Panc1 (cell line): Measurements from ENCODE around the gene NDUFS6. TPM values are rescaled to one million over a fixed set of nuclear protein-coding genes. Genes with fewer than 3 reads are reported as not detected.

Source experiments
- ATAC-seq: fragments of 200-7000 bp; cut with Tn5 transposase; 2 replicates; pipeline ENCODE4 v1.9.1; 2020; ENCODE audit warnings: mild to moderate bottlenecking, moderate library complexity
- BruUV-seq: library from RNA; stranded (reverse); fragments of 400-500 nt; replicated peaks from 2 replicates; lab custom pipeline; 2021; lab: Mats Ljungman, UMichigan
- CTCF ChIA-PET: fragments of 300-600 bp; sonication (Branson Sonifier 250); formaldehyde crosslinking; loops from one replicate; lab custom pipeline; 2022; ENCODE audit warnings: antibody characterized with exemption; lab: Charles Lee
- POLR2A ChIA-PET: fragments of 300-600 bp; sonication (Branson Sonifier 250); formaldehyde crosslinking; loops from one replicate; lab custom pipeline; 2022; ENCODE audit warnings: antibody characterized with exemption; lab: Charles Lee
- DNase-seq: peaks from one replicate; pipeline ENCODE4 v3.0.0-alpha.2; 2010; ENCODE audit warnings: low read depth, low spot score
- H3K27ac ChIP-seq: 2 replicates; pipeline ENCODE4 v1.5.1; 2011; ENCODE audit warnings: mild to moderate bottlenecking, low read length, inconsistent platforms
- H3K27me3 ChIP-seq: fragments of 200-500 bp; sonication (Bioruptor generic); 2 replicates; pipeline ENCODE4 v1.6.0; 2014; ENCODE audit warnings: low read length, inconsistent platforms; ENCODE audit not compliant: control insufficient read depth, insufficient read depth
- H3K36me3 ChIP-seq: fragments of 200-500 bp; sonication (Bioruptor generic); 2 replicates; pipeline ENCODE4 v1.5.1; 2014; ENCODE audit warnings: inconsistent platforms, mild to moderate bottlenecking, low read length, moderate library complexity; ENCODE audit not compliant: control insufficient read depth, insufficient read depth
- H3K4me1 ChIP-seq: 2 replicates; pipeline ENCODE4 v1.5.1; 2011; ENCODE audit warnings: inconsistent platforms, mild to moderate bottlenecking, low read length, moderate library complexity; ENCODE audit not compliant: control insufficient read depth, insufficient read depth
- H3K4me3 ChIP-seq, 2 experiments: 2 replicates each; pipeline ENCODE4 v1.5.1; 2011 to 2012; ENCODE audit warnings: low read depth in 2 of 2, low read length in 2 of 2, mild to moderate bottlenecking in 2 of 2, inconsistent platforms in 1 of 2, moderate library complexity in 1 of 2
- H3K9me3 ChIP-seq: fragments of 200-500 bp; sonication (Bioruptor generic); 2 replicates; pipeline ENCODE4 v1.5.1; 2014; ENCODE audit warnings: low read depth, mild to moderate bottlenecking, inconsistent platforms, low read length, moderate library complexity; ENCODE audit not compliant: control insufficient read depth, insufficient read depth
- CTCF ChIP-seq: fragments of 450-650 bp; IDR thresholded peaks from 2 replicates; pipeline ENCODE4 v1.5.1; 2017; ENCODE audit warnings: mild to moderate bottlenecking
- POLR2AphosphoS5 ChIP-seq: IDR thresholded peaks from 2 replicates; pipeline ENCODE4 v1.6.1; 2012; ENCODE audit warnings: mild to moderate bottlenecking, low read depth, low read length, moderate library complexity
- REST ChIP-seq, 2 experiments: IDR thresholded peaks; 2 replicates each; pipeline ENCODE4 v1.6.1; 2011 to 2012; ENCODE audit warnings: low read depth in 2 of 2, control low read depth in 1 of 2, low read length in 1 of 2, mild to moderate bottlenecking in 1 of 2, moderate library complexity in 1 of 2; ENCODE audit not compliant: insufficient read depth in 1 of 2
- SIN3A ChIP-seq: IDR thresholded peaks from 2 replicates; pipeline ENCODE4 v1.6.1; 2012; ENCODE audit warnings: low read depth, mild to moderate bottlenecking, low read length, moderate library complexity, borderline replicate concordance; ENCODE audit not compliant: insufficient read depth
- TCF7L2 ChIP-seq: IDR thresholded peaks from 2 replicates; pipeline ENCODE4 v1.6.1; 2011; ENCODE audit warnings: mild to moderate bottlenecking, low read depth, low read length, inconsistent platforms
- in situ Hi-C: cut with HindIII; loops from 2 replicates; pipeline ENCODE4 v1.10.0; 2016; ENCODE audit warnings: low sequenced_read_pairs, low pct_unique_long_range_greater_than_20kb
- intact Hi-C: fragments of 100-400 bp; cut with micrococcal nuclease; formaldehyde crosslinking; loops from one replicate; pipeline ENCODE4 v1.10.0; 2022; ENCODE audit not compliant: unreplicated experiment
- total RNA-seq: library from RNA; stranded (reverse); gene quantifications from one replicate; pipeline ENCODE4 v1.2.1, GENCODE V29; 2021; ENCODE audit not compliant: unreplicated experiment

Gene NDUFS6
- total RNA-seq, 1 experiment from 2014 or later = 70.6 TPM

- Histone ChIP-seq H3K4me3 (no peak overlapping the region), H3K9me3 (no peaks in the 10 kb centered on the region), H3K27ac (no peak overlapping the region), H3K36me3 (no peaks in the 10 kb centered on the region), H3K27me3 (no peaks in the 10 kb centered on the region; the same call in 1 of the 2 replicates), H3K4me1 (no peaks in the 10 kb centered on the region)
- BruUV-seq = no TSS peak
- TF ChIP-seq POLR2AphosphoS5 = no peak
- no peak for TF ChIP-seq TCF7L2
- no peak for TF ChIP-seq CTCF
- no peak for TF ChIP-seq REST (IDR thresholded peaks at IDR 0.05; ENCODE audit: insufficient read depth in 1 of 2, low read depth in 2 of 2, low read length in 1 of 2)
- no peak for TF ChIP-seq SIN3A
- in situ Hi-C loops = no loop called here
- DNase-seq (no peak), ATAC-seq (no peak)
- CTCF ChIA-PET = no interaction called here
- POLR2A ChIA-PET = no interaction called here
- intact Hi-C loops = no loop called here
Observed at GRCh38 chr5:1865486-1865885, 64.3 kb downstream of the NDUFS6 start.

Other genes with a start within 250 kb of the NDUFS6 start
- gene MRPL36, start 1.6 kb upstream of the NDUFS6 start, total RNA-seq = 79.9 TPM
- 0.18 TPM for gene IRX4, start 81.5 kb downstream of the NDUFS6 start, total RNA-seq